ENCODE results near the gene BAIAP2L2.
"Not testable (repeated sequence)": the region's sequence is repeated elsewhere in the genome, so short reads cannot be mapped to it uniquely, and the experiment has no call there.

Gene BAIAP2L2

DNA sequence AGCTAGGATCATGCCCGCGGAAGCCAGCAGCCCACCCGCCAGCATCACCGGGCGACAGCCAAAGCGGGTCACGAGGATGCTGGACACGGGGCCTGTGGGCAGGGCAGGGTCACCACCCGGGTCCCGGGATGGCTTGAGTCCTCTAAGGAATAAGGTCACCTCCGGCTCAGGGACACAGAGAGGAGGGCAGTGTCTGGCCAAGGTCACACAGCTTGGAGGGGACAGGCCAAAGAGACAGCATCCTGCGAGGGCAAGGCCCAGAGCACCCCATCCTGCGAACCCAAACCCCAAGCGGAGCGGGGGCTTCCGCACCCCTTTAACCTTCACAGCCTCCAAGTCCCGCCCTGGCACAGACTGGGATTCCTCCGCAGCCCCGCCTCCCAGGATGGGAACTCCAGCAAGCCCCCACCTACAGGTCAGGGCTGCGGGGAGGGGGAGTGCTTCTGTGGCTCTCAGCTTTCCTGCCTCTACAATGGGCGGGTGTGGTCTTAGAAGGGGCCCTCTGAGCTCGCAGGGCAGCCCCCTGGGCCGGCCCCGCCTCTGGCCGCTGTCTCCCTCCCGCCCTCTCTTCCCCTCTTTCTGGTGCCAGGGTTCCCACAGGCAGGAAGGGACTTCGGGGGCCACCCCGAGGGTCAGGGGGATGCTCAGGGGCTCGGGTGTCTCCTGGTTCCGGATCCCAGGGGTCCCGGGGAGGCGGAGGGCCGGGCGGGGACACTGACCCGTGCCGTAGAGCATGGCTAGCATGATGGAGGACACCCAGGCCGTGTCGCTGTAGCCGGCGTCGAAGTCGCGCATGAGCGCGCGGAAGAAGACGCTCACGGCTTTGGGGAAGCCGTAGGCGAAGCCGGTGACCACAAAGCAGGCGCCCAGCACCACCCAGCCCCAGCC, 28.3 kb downstream of the BAIAP2L2 start:
- no peak overlapping the region for H3K27ac ChIP-seq (ENCODE audit: low read depth in 2 of 2, low read length in 2 of 2)
- no peaks in the 10 kb centered on the region for H3K9me3 ChIP-seq (ENCODE audit: control insufficient read depth in 2 of 2, low read length in 2 of 2)
- H3K9ac ChIP-seq (ENCODE audit: low read depth in 1 of 2, low read length in 2 of 2), result no peak overlapping the region
- peaks cover 12 to 15% of the 10 kb centered on the region in 2 donors for H3K4me1 ChIP-seq (ENCODE audit: control insufficient read depth in 2 of 2, insufficient read depth in 2 of 2, low read length in 2 of 2)
- peaks cover 6 to 10% of the 10 kb centered on the region in 2 donors for H3K36me3 ChIP-seq (ENCODE audit: control insufficient read depth in 2 of 2, insufficient read depth in 2 of 2, low read length in 2 of 2)
- H3K27me3 ChIP-seq (ENCODE audit: control insufficient read depth in 2 of 2, insufficient read depth in 2 of 2, low read length in 2 of 2), result peaks cover 6 to 12% of the 10 kb centered on the region in 2 donors
- peak overlapping the region in 1 of 2 donors; percentile 46 for H3K4me3 ChIP-seq (ENCODE audit: low read length in 2 of 2)

DNA sequence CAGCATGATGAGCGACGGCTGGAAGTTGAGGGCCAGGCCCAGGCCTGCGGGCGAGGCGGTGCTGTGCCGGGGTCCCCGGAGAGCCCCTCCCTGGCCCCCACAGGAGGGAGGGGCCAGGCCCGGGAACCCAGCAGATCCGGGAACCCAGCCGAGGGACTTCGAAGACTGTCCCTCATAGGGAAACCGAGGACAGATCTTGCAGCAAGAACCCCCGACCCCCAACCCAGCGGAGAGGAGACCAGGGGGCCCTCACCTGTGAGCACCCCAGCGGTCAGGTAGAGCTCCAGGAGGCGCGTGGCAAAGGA, 28.9 kb downstream of the BAIAP2L2 start:
- Histone ChIP-seq H3K9ac (ENCODE audit: low read depth in 1 of 2, low read length in 2 of 2) (no peak overlapping the region), H3K4me3 (ENCODE audit: low read length in 2 of 2) (peak overlapping the region; percentile 3 to 46), H3K36me3 (ENCODE audit: control insufficient read depth in 2 of 2, insufficient read depth in 2 of 2, low read length in 2 of 2) (peaks cover 3 to 7% of the 10 kb centered on the region in 2 donors), H3K27ac (ENCODE audit: low read depth in 2 of 2, low read length in 2 of 2) (no peak overlapping the region), H3K4me1 (ENCODE audit: control insufficient read depth in 2 of 2, insufficient read depth in 2 of 2, low read length in 2 of 2) (peaks cover 12 to 15% of the 10 kb centered on the region in 2 donors), H3K27me3 (ENCODE audit: control insufficient read depth in 2 of 2, insufficient read depth in 2 of 2, low read length in 2 of 2) (peaks cover 6 to 12% of the 10 kb centered on the region in 2 donors), H3K9me3 (ENCODE audit: control insufficient read depth in 2 of 2, low read length in 2 of 2) (no peaks in the 10 kb centered on the region)

DNA sequence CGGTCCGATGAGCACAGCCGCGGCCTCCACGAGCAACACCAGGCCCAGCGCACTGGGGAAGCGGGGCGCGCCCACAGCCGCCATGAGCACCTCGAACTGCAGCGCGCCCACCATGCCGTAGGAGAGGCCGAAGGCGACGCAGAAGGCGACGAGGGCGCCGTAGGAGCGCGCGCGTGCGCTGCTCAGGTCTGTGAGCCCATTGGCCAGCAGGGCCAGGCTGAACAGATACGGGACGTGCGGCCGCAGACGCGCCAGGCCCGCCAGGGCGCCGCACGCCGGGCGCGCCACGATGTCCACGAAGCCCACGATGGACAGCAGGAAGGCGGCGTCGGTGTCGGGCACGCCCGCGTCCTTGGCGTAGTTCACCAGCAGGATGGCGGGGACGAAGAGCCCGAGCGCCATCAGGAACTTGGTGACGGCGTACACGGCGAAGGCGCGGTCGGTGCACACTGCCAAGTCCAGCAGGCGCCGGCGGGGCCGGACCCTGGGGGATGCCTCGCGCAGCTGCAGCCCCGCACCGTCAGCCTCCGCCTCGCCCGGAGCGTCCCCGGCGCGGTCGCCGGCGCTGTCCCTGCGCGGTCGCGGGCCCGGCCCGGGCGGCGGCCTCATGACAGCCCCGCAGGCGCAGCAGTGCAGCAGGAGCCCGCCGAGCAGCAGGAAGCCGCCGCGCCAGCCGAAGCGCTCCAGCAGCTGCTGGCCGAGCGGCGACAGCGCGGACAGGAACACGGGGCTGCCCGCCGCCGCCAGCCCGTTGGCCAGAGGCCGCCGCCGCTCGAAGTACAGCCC, 29.4 kb downstream of the BAIAP2L2 start:
- Histone ChIP-seq H3K9ac (ENCODE audit: low read depth in 1 of 2, low read length in 2 of 2) (peak overlapping the region in 1 of 2 donors; percentile 43), H3K36me3 (ENCODE audit: control insufficient read depth in 2 of 2, insufficient read depth in 2 of 2, low read length in 2 of 2) (peaks cover 2% of the 10 kb centered on the region in 2 donors), H3K4me1 (ENCODE audit: control insufficient read depth in 2 of 2, insufficient read depth in 2 of 2, low read length in 2 of 2) (peaks cover 12 to 15% of the 10 kb centered on the region in 2 donors), H3K9me3 (ENCODE audit: control insufficient read depth in 2 of 2, low read length in 2 of 2) (no peaks in the 10 kb centered on the region), H3K27me3 (ENCODE audit: control insufficient read depth in 2 of 2, insufficient read depth in 2 of 2, low read length in 2 of 2) (peaks cover 6 to 12% of the 10 kb centered on the region in 2 donors), H3K27ac (ENCODE audit: low read depth in 2 of 2, low read length in 2 of 2) (no peak overlapping the region), H3K4me3 (ENCODE audit: low read length in 2 of 2) (peak overlapping the region; percentile 33 to 46)

DNA sequence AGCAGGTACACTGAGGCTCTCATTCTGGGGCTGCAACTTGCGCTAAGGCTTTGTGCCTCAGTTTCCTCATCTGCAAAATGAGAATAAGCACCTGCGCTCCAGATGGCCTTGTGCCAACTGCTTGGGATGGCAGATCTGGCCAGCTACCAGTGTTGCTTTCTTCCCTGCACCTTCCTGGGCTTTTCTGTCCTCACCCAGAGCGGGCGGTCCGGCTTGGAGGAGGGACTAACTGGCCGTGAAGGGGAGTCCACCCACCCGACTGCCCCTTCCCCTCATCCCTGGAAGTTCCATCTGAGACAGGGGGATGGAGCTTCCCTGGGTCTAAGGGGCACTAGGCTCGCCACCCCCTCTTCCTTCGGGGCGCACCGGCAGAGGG, 30.0 kb downstream of the BAIAP2L2 start:
- Histone ChIP-seq H3K9ac (ENCODE audit: low read depth in 1 of 2, low read length in 2 of 2) (no peak overlapping the region), H3K9me3 (ENCODE audit: control insufficient read depth in 2 of 2, low read length in 2 of 2) (no peaks in the 10 kb centered on the region), H3K4me3 (ENCODE audit: low read length in 2 of 2) (peak overlapping the region in 1 of 2 donors; percentile 46), H3K36me3 (ENCODE audit: control insufficient read depth in 2 of 2, insufficient read depth in 2 of 2, low read length in 2 of 2) (peaks cover 0 to 2% of the 10 kb centered on the region in 2 donors), H3K27me3 (ENCODE audit: control insufficient read depth in 2 of 2, insufficient read depth in 2 of 2, low read length in 2 of 2) (peaks cover 6 to 12% of the 10 kb centered on the region in 2 donors), H3K27ac (ENCODE audit: low read depth in 2 of 2, low read length in 2 of 2) (no peak overlapping the region), H3K4me1 (ENCODE audit: control insufficient read depth in 2 of 2, insufficient read depth in 2 of 2, low read length in 2 of 2) (peaks cover 12 to 15% of the 10 kb centered on the region in 2 donors)

DNA sequence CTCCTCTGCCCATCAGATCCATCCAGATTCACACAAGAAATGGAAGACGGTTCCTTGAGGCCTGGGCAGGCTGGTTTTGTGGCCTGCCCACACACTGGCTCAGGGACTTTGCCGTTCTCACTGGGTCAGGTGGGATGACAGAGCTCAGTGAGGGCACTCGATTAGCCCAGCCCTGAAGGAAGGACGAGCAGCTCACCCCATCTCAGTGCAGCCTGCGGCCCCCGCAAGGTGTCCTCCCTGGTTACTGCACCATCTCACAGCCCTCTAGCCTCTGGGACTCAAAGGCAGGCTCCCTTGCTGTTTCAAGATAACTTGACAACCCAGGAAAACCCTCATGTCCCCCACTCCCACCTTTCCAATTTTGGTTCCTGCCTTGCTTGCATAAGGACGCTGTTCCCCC, 30.7 kb downstream of the BAIAP2L2 start:
- Histone ChIP-seq H3K4me3 (ENCODE audit: low read length in 2 of 2) (no peak overlapping the region), H3K27ac (ENCODE audit: low read depth in 2 of 2, low read length in 2 of 2) (no peak overlapping the region), H3K36me3 (ENCODE audit: control insufficient read depth in 2 of 2, insufficient read depth in 2 of 2, low read length in 2 of 2) (peaks cover 1 to 2% of the 10 kb centered on the region in 2 donors), H3K9me3 (ENCODE audit: control insufficient read depth in 2 of 2, low read length in 2 of 2) (no peaks in the 10 kb centered on the region), H3K9ac (ENCODE audit: low read depth in 1 of 2, low read length in 2 of 2) (no peak overlapping the region), H3K4me1 (ENCODE audit: control insufficient read depth in 2 of 2, insufficient read depth in 2 of 2, low read length in 2 of 2) (peaks cover 12 to 15% of the 10 kb centered on the region in 2 donors), H3K27me3 (ENCODE audit: control insufficient read depth in 2 of 2, insufficient read depth in 2 of 2, low read length in 2 of 2) (peaks cover 6 to 12% of the 10 kb centered on the region in 2 donors)

DNA sequence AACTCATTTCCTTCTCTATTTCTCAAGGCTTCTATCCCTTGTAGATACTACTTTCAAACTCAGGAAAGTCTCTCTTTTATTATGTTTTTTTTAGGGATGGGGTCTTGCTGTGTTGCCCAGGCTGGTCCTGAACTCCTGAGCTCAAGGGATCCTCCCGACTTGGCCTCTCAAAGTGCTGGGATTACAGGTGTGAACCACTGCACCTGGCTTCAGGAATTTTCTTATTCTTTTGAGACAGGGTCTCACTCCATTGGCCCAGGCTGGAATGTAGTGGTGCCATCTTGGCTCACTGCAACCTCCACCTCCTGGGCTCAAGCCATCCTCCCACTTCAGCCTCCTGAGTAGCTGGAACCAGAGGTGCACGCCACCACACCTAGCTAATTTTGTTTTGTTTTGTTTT, 31.3 kb downstream of the BAIAP2L2 start:
- not testable (repeated sequence) for H3K27ac ChIP-seq (ENCODE audit: low read depth in 2 of 2, low read length in 2 of 2); H3K4me3 ChIP-seq (ENCODE audit: low read length in 2 of 2); H3K9ac ChIP-seq (ENCODE audit: low read depth in 1 of 2, low read length in 2 of 2); H3K9me3 ChIP-seq (ENCODE audit: control insufficient read depth in 2 of 2, low read length in 2 of 2); H3K36me3 ChIP-seq (ENCODE audit: control insufficient read depth in 2 of 2, insufficient read depth in 2 of 2, low read length in 2 of 2)
- Histone ChIP-seq H3K4me1 (ENCODE audit: control insufficient read depth in 2 of 2, insufficient read depth in 2 of 2, low read length in 2 of 2) (peaks cover 12 to 15% of the 10 kb centered on the region in 2 donors), H3K27me3 (ENCODE audit: control insufficient read depth in 2 of 2, insufficient read depth in 2 of 2, low read length in 2 of 2) (peaks cover 6 to 12% of the 10 kb centered on the region in 2 donors)

DNA sequence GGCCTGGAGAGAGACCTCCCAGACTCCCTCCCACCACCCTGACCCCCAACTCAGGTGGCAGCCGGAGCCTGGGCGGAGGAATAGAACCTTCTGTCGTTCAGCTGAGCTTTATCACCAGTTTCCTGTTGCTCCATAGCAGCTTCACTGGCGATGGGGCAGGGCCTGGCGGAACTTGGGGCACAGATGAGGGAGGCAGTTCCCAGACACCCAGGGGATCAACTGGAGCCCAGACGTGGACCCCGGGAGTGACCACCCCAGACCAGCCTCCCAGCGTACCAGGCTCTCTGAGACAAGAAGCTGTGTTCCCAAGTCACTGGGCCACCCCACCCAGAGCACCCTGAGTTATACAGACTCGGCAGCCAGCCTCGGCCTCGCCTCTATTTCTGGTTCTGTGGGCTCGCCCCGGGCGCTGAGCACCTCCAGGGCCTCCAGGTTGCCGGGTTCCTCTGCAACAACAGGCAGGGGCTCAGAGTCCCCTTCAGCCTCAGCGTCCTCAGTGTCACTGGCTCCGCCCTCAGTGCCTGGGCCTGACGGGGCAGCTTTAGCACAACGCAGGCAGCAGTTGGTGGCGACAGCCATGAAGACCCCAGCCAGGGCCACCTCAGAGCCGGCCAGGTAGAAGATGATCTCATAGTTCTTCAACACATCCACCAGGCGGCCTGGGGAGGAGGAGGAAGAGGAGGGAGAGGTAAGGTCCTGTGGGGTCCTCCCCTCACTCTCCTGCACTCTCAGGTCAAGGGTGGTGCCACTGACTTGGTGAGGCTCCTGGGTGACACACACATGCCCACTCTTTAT, 32.2 kb downstream of the BAIAP2L2 start:
- Histone ChIP-seq H3K4me1 (ENCODE audit: control insufficient read depth in 2 of 2, insufficient read depth in 2 of 2, low read length in 2 of 2) (peaks cover 12 to 15% of the 10 kb centered on the region in 2 donors), H3K4me3 (ENCODE audit: low read length in 2 of 2) (no peak overlapping the region), H3K27me3 (ENCODE audit: control insufficient read depth in 2 of 2, insufficient read depth in 2 of 2, low read length in 2 of 2) (peaks cover 6 to 11% of the 10 kb centered on the region in 2 donors), H3K36me3 (ENCODE audit: control insufficient read depth in 2 of 2, insufficient read depth in 2 of 2, low read length in 2 of 2) (peaks cover 5 to 7% of the 10 kb centered on the region in 2 donors), H3K9me3 (ENCODE audit: control insufficient read depth in 2 of 2, low read length in 2 of 2) (no peaks in the 10 kb centered on the region), H3K27ac (ENCODE audit: low read depth in 2 of 2, low read length in 2 of 2) (no peak overlapping the region), H3K9ac (ENCODE audit: low read depth in 1 of 2, low read length in 2 of 2) (no peak overlapping the region)

DNA sequence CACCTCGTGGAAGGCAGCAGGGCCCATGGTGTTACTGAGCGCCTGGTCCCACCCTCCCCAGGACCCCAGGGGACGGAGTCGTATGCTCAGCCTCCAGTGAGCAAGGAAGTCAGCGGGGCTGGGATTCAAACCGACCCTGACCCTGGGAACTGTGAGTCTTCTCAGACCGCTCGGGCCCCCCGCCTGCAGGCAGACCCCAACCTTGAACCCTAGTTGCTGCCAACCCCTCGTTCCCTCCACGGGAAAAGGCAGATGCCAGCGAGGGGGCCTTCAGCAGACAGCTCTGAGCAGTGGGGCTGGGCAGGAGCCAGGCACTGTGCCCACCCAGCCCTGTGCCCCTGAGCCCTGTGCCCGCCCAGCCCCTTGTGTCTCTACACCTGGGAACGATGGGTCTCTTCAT, 32.9 kb downstream of the BAIAP2L2 start:
- Histone ChIP-seq H3K4me1 (ENCODE audit: control insufficient read depth in 2 of 2, insufficient read depth in 2 of 2, low read length in 2 of 2) (peaks cover 10 to 15% of the 10 kb centered on the region in 2 donors), H3K9ac (ENCODE audit: low read depth in 1 of 2, low read length in 2 of 2) (no peak overlapping the region), H3K9me3 (ENCODE audit: control insufficient read depth in 2 of 2, low read length in 2 of 2) (no peaks in the 10 kb centered on the region), H3K4me3 (ENCODE audit: low read length in 2 of 2) (no peak overlapping the region), H3K27ac (ENCODE audit: low read depth in 2 of 2, low read length in 2 of 2) (no peak overlapping the region), H3K27me3 (ENCODE audit: control insufficient read depth in 2 of 2, insufficient read depth in 2 of 2, low read length in 2 of 2) (peaks cover 6 to 7% of the 10 kb centered on the region in 2 donors), H3K36me3 (ENCODE audit: control insufficient read depth in 2 of 2, insufficient read depth in 2 of 2, low read length in 2 of 2) (peaks cover 12 to 13% of the 10 kb centered on the region in 2 donors)

DNA sequence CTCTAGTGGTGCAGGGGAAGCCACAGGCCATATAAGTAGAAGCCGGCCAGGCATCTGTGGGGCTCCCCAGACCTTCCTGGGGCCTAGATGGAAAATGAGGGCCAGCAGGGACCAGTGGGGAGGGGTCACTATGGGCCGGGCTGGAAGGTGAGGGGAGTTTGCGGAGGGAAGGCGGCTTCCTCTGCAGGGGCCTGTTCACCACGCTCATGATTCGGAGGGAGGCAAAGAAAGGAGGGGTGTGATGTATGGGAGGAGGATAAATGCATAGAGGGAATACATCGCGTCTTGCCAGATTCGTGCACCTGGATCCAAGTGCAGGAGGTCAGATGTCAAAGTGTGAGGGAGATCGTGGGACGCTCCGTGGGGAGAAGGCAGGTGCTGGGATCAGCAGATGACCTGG, 33.4 kb downstream of the BAIAP2L2 start:
- H3K4me3 ChIP-seq (ENCODE audit: low read length in 2 of 2), result no peak overlapping the region
- H3K27me3 ChIP-seq (ENCODE audit: control insufficient read depth in 2 of 2, insufficient read depth in 2 of 2, low read length in 2 of 2), result peaks cover 5 to 6% of the 10 kb centered on the region in 2 donors
- peaks cover 17 to 18% of the 10 kb centered on the region in 2 donors for H3K36me3 ChIP-seq (ENCODE audit: control insufficient read depth in 2 of 2, insufficient read depth in 2 of 2, low read length in 2 of 2)
- no peak overlapping the region for H3K9ac ChIP-seq (ENCODE audit: low read depth in 1 of 2, low read length in 2 of 2)
- H3K4me1 ChIP-seq (ENCODE audit: control insufficient read depth in 2 of 2, insufficient read depth in 2 of 2, low read length in 2 of 2), result peaks cover 10 to 14% of the 10 kb centered on the region in 2 donors
- no peak overlapping the region for H3K27ac ChIP-seq (ENCODE audit: low read depth in 2 of 2, low read length in 2 of 2)
- H3K9me3 ChIP-seq (ENCODE audit: control insufficient read depth in 2 of 2, low read length in 2 of 2), result no peaks in the 10 kb centered on the region
